ENCODE results near the gene INAFM1.

Gene INAFM1

DNA sequence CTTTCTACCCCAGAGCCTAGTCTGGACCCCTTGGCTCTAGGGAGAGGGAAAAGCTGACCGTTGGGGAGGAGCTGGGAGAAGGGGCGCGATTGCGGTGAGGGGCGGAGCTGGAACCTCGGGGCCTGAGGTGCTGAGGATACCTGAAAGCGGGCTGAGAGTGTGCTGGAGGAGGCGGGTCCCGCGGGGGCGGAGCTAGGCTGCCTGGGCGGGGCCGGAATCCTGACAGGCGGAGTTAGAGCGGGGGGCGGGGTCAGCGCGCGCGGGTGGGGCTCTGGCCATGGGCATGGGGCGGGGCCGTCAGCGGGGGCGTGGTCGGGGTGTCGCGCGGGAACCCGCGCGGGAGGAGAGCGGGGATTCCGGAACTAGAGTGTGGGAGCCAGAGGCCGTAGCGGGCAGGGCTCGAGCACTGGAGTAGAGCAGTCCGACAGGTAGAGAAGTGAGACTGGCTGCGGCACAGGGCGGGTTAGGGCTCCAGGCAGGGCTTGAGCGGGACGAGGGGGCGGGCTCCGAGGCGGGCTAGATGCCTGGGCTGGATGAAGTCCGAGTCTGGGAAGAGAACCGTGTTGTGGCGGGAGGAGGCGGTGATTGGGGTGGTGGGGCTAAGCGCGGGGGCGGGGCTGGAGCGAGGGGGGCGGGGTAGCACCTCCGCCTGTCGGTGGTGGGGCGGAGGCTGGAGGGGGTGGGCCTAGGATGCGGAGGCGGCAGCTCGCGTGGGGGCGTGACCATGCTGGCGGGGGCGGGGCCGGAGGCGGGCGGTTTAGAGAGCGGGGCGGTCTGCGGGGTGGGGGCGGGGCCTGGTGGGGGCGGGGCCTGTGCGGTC, at the start of gene INAFM1:
Gene INAFM1 (plus strand): TSS at position 815 of the 820 bp plus-strand sequence. CDS start 35 bp downstream, outside the sequence.
- Mint-ChIP-seq H3K4me1 (peaks cover 32% of the 10 kb centered on the region), H3K9me3 (no peaks in the 10 kb centered on the region), H3K27ac (peak within 1 kb of the TSS; percentile 97), H3K36me3 (peaks cover 68% of the 10 kb centered on the region), H3K4me3 (peak within 1 kb of the TSS; percentile 94)
- ATAC-seq (peak; percentile 80), DNase-seq (ENCODE audit: low spot score in 2 of 2) (peak; percentile 100)

DNA sequence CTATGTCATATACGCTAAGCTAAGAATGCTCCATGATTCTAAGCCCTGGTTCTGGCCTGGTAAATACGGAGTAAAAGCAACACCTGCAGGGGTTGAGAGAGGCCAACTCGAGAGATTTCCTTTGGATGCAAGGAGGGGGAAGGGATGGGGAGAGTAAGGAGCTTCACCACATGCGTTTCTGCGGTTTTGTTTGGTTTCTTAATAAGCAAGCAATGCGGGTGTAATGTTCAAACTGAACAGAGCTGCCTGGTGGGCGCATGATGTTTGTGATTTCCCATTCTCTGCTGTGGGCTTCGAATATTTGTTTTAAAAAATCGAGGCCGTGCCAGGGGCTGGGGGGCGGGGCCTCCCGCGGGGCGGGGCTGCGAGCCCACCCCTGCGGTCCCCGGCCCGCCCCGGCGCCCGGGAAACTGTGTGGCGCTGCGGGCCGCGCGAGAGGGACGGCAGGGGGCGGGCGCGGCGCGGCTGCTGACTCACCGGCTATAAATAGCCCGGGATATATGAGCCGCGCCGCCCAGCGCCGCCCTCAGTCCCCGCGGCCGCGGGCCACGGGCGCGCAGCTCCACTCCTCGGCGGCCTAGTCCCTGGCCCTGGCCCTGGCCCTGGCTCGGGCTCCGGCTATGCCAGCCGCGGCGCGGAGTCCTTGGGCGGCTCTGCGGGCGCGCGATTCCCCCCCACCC, 48.8 kb upstream of the INAFM1 start:
- Mint-ChIP-seq H3K27ac (peak overlapping the region; percentile 96), H3K36me3 (peaks cover 53% of the 10 kb centered on the region), H3K4me1 (peaks cover 13% of the 10 kb centered on the region), H3K4me3 (no peak overlapping the region), H3K9me3 (no peaks in the 10 kb centered on the region)
- ATAC-seq, result peak; percentile 80
- peak; percentile 90 to 95 for DNase-seq (ENCODE audit: low spot score in 2 of 2)

DNA sequence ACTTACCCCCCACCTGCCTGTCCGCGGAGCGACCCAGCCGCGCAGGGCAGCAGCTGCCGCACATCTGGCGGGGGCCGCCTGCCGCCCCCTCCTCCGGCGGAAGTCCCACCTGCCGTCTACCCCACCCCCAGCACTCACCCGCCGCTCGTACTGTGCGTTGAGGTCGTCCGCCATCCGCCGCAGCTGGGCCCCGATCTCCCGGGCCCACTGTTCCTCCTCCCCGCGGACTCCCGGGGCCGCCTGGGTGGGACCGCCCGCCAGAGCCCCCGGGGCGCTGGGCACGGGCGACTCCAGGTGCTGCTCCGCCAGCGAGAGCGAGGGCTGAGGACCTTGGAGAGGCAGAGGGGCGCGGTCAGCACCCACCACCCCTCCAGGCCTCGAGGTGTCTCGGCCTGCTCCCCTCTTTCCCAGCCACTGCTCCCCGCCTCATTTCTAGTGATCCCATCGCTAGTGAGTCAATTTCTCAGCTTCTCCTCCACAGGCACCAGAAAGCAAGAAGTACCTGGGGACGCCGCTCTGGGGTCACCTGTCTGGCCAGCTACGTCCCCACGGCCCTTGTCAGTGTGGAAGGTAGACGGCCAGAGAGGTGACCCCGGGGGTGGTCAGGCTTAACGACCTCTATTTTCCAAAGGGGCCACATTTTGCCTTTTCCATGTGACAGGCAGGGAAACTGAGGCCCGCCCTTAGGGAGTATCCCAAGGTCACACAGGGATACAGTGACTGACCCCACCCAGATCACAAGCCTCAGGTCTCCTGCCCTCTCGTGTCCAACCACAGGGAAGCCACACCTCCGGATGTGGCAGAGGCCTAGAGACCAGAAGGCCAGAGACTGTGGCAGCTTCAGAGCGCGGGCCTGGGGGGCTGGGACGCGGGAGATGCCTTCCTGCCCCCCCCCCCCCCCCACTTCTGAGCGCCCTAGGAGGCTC, 48.0 kb upstream of the INAFM1 start:
- peak; percentile 20 for ATAC-seq

DNA sequence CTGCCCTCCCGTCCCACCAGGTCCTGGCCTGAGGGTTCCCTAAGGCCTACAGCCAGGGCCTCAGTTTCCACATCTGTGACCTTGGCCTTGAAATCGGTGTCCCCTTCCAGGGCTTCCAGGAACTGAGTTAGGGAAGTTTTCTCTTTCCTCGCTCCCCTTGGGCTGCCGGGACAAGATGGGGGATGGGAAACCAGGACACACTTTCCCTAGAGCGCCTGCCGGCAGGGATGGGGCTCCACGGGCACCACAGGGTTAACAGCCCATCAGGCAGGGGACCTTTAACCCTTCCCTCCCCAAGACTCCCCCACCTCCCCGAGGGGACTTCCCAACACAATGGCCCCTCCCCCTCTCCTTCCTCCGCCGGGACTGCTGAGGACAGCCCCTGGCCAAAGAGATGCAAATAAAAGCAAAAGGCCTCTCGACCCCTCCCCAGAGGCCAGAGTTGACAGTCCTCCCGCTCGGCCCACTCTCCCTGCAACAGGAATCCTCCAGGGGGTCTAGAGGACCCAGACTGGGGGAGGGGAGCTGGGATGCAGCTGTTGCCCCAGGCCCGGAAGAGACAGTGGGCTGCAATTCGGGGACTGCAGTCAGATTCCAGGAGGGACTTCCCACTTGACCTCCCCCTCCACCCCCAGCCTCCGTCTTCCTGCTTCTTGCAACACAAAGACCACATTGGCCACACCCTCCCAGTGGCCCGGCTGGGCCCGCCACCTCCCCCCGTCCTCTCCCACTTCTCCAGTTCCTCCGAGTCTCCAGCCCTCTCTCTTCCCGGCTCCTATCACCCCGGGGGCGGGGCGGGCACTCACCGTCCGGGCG, 47.1 kb upstream of the INAFM1 start:
- Mint-ChIP-seq H3K4me1 (peaks cover 26% of the 10 kb centered on the region), H3K36me3 (peaks cover 44% of the 10 kb centered on the region), H3K9me3 (no peaks in the 10 kb centered on the region), H3K4me3 (no peak overlapping the region), H3K27ac (peak overlapping the region; percentile 96)
- DNase-seq (ENCODE audit: low spot score in 2 of 2) (peak; percentile 54 to 88), ATAC-seq (peak; percentile 3)

More for the DNA sequence above, 48.0 kb upstream of the INAFM1 start:
- peaks cover 49% of the 10 kb centered on the region for H3K36me3 Mint-ChIP-seq
- no peak overlapping the region for H3K4me3 Mint-ChIP-seq
- H3K27ac Mint-ChIP-seq, result peak overlapping the region; percentile 96
- DNase-seq (ENCODE audit: low spot score in 2 of 2), result peak; percentile 53 to 85
- peaks cover 17% of the 10 kb centered on the region for H3K4me1 Mint-ChIP-seq
- H3K9me3 Mint-ChIP-seq, result no peaks in the 10 kb centered on the region

- DNase-seq (ENCODE audit: low spot score in 2 of 2) (peak; percentile 47 to 84), ATAC-seq (peak; percentile 38)
- Mint-ChIP-seq H3K4me3 (no peak overlapping the region), H3K36me3 (peaks cover 43% of the 10 kb centered on the region), H3K9me3 (no peaks in the 10 kb centered on the region), H3K27ac (peak overlapping the region; percentile 96), H3K4me1 (peaks cover 32% of the 10 kb centered on the region)
Measured at GRCh38 chr19:47228168-47228936, 46.3 kb upstream of the INAFM1 start.

- DNase-seq (ENCODE audit: low spot score in 2 of 2) (peak; percentile 7 to 64), ATAC-seq (no peak)
- H3K9me3 Mint-ChIP-seq, result no peaks in the 10 kb centered on the region
- no peak overlapping the region for H3K27ac Mint-ChIP-seq
- H3K4me1 Mint-ChIP-seq, result peaks cover 32% of the 10 kb centered on the region
- no peak overlapping the region for H3K4me3 Mint-ChIP-seq
- peaks cover 37% of the 10 kb centered on the region for H3K36me3 Mint-ChIP-seq
Measured at GRCh38 chr19:47228937-47229675, 45.6 kb upstream of the INAFM1 start.

GRCh38 chr19:47229676-47230053, 45.0 kb upstream of the INAFM1 start:
- peak in 1 of 2 donors; percentile 69 for DNase-seq (ENCODE audit: low spot score in 2 of 2)
- no peaks in the 10 kb centered on the region for H3K9me3 Mint-ChIP-seq

GRCh38 chr19:47230054-47230920, 44.4 kb upstream of the INAFM1 start:
- peak; percentile 31 for ATAC-seq
- Mint-ChIP-seq H3K9me3 (no peaks in the 10 kb centered on the region), H3K36me3 (peaks cover 32% of the 10 kb centered on the region), H3K4me1 (peaks cover 31% of the 10 kb centered on the region), H3K27ac (no peak overlapping the region), H3K4me3 (no peak overlapping the region)
- DNase-seq (ENCODE audit: low spot score in 2 of 2), result peak; percentile 86 to 96

More at GRCh38 chr19:47229676-47230053, 45.0 kb upstream of the INAFM1 start:
- Mint-ChIP-seq H3K27ac (no peak overlapping the region), H3K4me3 (no peak overlapping the region), H3K4me1 (peaks cover 32% of the 10 kb centered on the region), H3K36me3 (peaks cover 37% of the 10 kb centered on the region)
- ATAC-seq, result no peak

DNA sequence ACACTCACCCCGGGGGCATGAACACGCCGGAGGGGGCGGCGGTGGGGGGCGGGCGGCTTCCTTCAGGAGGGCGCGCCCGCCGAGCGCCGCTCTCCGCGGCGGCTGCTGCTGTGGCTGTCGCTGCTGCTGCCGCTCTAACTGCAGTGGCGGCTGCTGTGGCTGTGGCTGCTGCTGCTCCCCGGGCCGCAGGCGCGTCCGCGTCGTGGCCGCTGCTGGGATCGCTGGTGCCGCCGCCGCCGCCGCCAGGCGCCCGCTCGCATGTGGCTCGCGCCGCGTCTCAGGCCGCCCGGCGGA, 43.8 kb upstream of the INAFM1 start, which contains the start of gene BBC3:
Gene BBC3 (minus strand): TSS at position 279 of the 294 bp plus-strand sequence. CDS start 2,768 bp downstream, outside the sequence.
- H3K36me3 Mint-ChIP-seq, result peaks cover 27% of the 10 kb centered on the region

DNA sequence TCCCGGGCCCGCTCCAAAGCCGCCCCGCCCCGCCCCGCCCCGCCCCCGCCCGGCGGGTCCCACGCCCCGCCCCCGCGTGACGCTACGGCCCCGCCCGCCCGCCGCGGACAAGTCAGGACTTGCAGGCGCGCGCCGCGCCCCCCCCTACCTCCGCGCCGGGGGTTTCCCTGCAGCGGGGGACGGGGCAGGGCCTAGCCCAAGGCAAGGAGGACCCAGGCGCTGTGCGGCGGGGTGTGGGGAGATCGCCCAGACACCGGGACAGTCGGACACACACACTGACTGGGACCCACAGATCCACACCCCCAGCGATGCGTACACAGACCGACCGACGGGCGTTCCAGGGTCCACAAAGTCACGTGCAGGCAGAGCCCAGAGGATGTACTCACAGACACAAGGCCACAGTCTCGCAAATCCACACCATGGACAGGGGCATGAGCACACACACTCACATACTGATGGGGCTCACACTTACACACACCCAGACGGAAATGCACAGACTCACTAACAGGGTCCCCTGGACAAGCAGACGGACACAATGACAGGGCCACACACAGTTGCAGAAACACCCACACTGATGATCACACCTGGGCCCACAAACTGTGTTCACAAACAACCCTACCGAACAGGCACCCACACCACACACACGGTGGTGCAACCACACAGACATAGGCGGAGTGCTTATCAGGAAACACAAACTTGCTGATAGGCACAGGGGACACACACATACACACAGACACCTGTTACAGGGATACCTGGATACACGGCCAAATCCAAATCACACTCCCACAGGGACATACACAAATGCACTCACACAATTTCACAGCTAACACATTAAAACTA, 43.2 kb upstream of the INAFM1 start:
- no peak overlapping the region for H3K4me3 Mint-ChIP-seq
- peak; percentile 70 for ATAC-seq
- H3K36me3 Mint-ChIP-seq, result peaks cover 23% of the 10 kb centered on the region

More for the DNA sequence above, 43.8 kb upstream of the INAFM1 start, which contains the start of gene BBC3:
- Mint-ChIP-seq H3K27ac (peak within 1 kb of the TSS; percentile 46), H3K4me3 (no peak within 1 kb of the TSS), H3K4me1 (peaks cover 26% of the 10 kb centered on the region), H3K9me3 (no peaks in the 10 kb centered on the region)
- ATAC-seq, result no peak
- DNase-seq (ENCODE audit: low spot score in 2 of 2), result no peak

GRCh38 chr19:47232422-47233211, 42.1 kb upstream of the INAFM1 start:
- H3K27ac Mint-ChIP-seq, result peak overlapping the region; percentile 46
- H3K4me1 Mint-ChIP-seq, result peaks cover 21% of the 10 kb centered on the region
- DNase-seq (ENCODE audit: low spot score in 2 of 2) (no peak), ATAC-seq (no peak)
- no peak overlapping the region for H3K4me3 Mint-ChIP-seq
- H3K9me3 Mint-ChIP-seq, result no peaks in the 10 kb centered on the region
- H3K36me3 Mint-ChIP-seq, result peaks cover 12% of the 10 kb centered on the region

More for the DNA sequence above, 43.2 kb upstream of the INAFM1 start:
- H3K27ac Mint-ChIP-seq, result peak overlapping the region; percentile 46
- H3K4me1 Mint-ChIP-seq, result peaks cover 26% of the 10 kb centered on the region
- peak; percentile 85 to 94 for DNase-seq (ENCODE audit: low spot score in 2 of 2)
- no peaks in the 10 kb centered on the region for H3K9me3 Mint-ChIP-seq
